ENCODE data around the gene ZNRF2. TPM values are rescaled to one million over a fixed set of nuclear protein-coding genes. Genes with fewer than 3 reads are reported as not detected.
A peak's percentile ranks its signal among the peaks of the same experiment; 100 is the strongest.

Gene ZNRF2
- total and polyA plus RNA-seq, 5 experiments from 2014 or later: 1.1 to 29.4 (median 2.3) TPM

GRCh38 chr7:30332549-30332948, 48.2 kb downstream of the ZNRF2 start:
- POLR2A ChIA-PET: no interaction called here
- ATAC-seq: no peak
- Mint-ChIP-seq H3K27ac (peak overlapping the region in 2 of 10 donors; percentile 21 to 61), H3K27me3 (no peaks in the 10 kb centered on the region), H3K9me3 (peaks cover 0 to 2% (median 0%) of the 10 kb centered on the region in 9 donors), H3K4me3 (peak overlapping the region in 1 of 10 donors; percentile 16), H3K36me3 (peaks cover 0 to 2% (median 0%) of the 10 kb centered on the region in 3 donors), H3K4me1 (peaks cover 15 to 76% (median 62%) of the 10 kb centered on the region in 4 donors)
- DNase-seq: no peak

DNA sequence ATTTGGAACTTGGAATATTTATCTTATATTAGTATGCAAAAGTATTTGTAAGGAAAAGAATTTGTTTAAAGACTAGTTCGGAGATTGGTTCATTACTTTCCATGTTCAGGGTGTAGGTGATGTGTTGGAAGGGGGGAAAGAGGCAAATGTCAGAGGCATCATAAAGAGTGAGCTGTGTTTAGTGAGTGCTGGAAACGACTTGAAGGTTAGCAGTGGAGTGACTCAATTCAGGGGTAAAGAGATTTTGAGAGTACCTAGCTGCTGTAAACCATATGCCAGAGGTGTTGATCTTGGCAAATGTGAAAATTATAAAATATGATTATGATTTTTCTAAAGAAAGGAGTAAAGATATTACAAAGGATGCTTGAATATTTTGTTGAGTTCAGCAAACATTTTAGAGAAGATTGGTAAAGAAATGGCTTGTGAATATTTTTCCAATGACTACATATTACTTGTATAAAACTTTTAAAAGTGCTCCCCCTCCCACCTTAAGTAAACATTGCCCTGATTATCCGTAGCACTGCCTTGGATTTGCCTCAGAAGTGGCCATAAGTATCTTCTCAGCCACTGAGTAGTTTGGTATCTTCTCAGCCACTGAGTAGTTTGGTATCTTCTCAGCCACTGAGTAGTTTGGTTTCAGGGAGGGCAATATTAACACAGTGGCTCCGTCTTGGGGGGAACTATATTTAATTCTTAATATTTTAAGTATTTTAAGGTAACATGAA, 51.5 kb downstream of the ZNRF2 start:
- Mint-ChIP-seq H3K9me3 (peaks cover 0 to 13% (median 3%) of the 10 kb centered on the region in 9 donors), H3K27me3 (no peaks in the 10 kb centered on the region), H3K4me1 (peaks cover 21 to 77% (median 56%) of the 10 kb centered on the region in 4 donors), H3K4me3 (no peak overlapping the region), H3K27ac (peak overlapping the region in 4 of 10 donors; percentile 7 to 79 (median 18)), H3K36me3 (peaks cover 0 to 4% (median 0%) of the 10 kb centered on the region in 3 donors)
- POLR2A ChIA-PET: no interaction called here
- DNase-seq (no peak), ATAC-seq (no peak)

DNA sequence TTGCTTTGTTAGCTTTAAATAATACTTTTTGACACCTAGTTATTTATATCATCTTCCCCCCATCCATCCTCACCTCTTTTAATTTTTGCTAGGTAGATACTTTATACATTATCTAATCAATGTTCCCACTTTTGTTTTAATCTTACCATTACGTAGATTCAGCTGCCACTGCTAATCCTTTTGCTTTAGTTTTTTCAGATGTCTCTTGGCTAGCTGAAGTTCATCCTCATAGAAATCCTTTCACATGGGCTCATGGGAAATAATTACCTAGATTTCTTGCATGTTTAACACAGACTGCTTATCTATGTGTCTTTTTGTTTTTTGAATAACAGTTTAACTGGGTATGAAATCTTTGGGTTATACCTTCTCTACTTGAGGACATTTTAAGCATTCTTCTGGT, 60.1 kb downstream of the ZNRF2 start:
- Mint-ChIP-seq H3K4me1 (peaks cover 29 to 85% (median 49%) of the 10 kb centered on the region in 4 donors), H3K4me3 (peak overlapping the region in 1 of 10 donors; percentile 16), H3K36me3 (peaks cover 0 to 11% (median 10%) of the 10 kb centered on the region in 3 donors), H3K27me3 (no peaks in the 10 kb centered on the region), H3K27ac (peak overlapping the region in 3 of 10 donors; percentile 18 to 86 (median 78)), H3K9me3 (peaks cover 0 to 25% (median 18%) of the 10 kb centered on the region in 9 donors)
- DNase-seq: no peak
- ATAC-seq: no peak
- POLR2A ChIA-PET: interaction anchor here (0.7 kb wide), 1 partner anchor 250 kb away, joined by 3 read pairs; no protein-coding TSS in a partner anchor

DNA sequence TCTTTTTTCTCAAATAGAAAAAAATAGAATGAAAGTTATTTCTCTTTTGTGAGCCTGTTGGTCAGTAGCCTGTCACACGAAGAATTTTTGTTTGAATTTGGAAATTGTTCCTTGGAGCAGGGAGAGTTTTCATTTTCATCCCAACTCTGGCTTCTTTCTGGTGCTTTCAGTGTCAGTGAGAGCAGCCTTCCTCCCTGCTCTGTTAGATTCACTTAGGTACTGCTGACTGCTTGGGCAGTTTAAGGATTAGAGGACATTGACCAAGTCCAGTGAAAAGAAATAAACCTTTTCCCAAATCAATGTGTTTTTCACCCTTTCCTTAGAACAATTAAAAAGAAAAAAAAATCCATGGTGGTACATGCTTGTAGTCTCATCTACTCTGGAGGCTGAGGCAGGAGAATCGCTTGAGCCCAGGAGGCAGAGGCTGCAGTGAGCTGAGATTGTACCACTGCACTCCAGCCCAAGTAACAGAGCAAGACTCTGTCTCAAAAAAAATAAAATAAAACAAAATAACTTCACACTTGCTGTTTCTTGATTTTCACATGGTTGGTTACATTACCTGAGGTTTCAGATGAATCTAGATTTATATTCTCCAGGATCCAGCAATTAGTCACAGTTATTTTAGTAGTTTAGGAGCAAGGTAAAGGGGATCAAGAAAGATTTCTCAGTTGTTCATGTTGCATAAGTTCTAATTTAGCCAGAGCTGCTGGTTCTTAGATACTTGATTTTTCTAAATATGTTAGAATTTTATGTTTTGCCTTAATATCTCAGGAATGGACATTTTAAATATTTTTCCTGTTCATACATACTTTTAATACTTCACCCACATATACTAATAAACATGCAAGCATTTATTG, 63.1 kb downstream of the ZNRF2 start:
- Mint-ChIP-seq H3K36me3 (no peaks in the 10 kb centered on the region), H3K27me3 (no peaks in the 10 kb centered on the region), H3K9me3 (no peaks in the 10 kb centered on the region), H3K4me3 (peak overlapping the region in 9 of 10 donors; percentile 1 to 75 (median 58)), H3K4me1 (peaks cover 13 to 86% (median 42%) of the 10 kb centered on the region in 4 donors), H3K27ac (peak overlapping the region; percentile 34 to 98 (median 72))
- ATAC-seq (peak; percentile 4 to 8), DNase-seq (no peak)
- POLR2A ChIA-PET: interaction anchor here (0.9 to 1.9 kb wide), 5 partner anchors 17 to 71 kb away, joined by 4 to 18 read pairs (median 6); partner anchors contain the start of gene ZNRF2

- POLR2A ChIA-PET: interaction anchor here (0.6 to 1.9 kb wide), 7 partner anchors 17 to 269 kb away, joined by 3 to 18 read pairs (median 5); partner anchors contain the start of gene ZNRF2
- DNase-seq (peak in 9 of 10 donors; percentile 37 to 79 (median 56)), ATAC-seq (peak; percentile 92 to 93)
- Mint-ChIP-seq H3K4me3 (peak overlapping the region; percentile 1 to 75 (median 57)), H3K36me3 (no peaks in the 10 kb centered on the region), H3K4me1 (peaks cover 15 to 84% (median 43%) of the 10 kb centered on the region in 4 donors), H3K9me3 (no peaks in the 10 kb centered on the region), H3K27ac (peak overlapping the region; percentile 34 to 98 (median 73)), H3K27me3 (no peaks in the 10 kb centered on the region)
These were observed 63.7 kb downstream of the ZNRF2 start for GRCh38 chr7:30348083-30348560.

DNA sequence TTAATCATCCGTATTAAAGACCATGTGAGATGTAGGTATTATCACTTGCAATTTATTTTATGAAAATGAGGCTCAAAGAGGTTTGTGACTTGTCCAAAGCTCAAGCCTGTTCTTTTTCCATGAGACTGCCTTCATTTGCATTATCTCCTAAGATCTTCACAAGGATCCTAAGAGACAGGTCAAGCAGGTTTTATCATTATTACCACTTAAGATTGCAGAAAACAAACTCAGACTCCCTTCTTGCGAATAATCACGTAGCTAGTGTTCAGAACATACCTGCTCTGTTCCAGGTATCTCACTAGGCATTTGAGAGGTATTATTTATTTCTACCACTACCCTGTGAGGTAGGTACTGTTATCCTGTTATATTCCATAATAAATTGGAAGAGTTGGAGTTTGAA, 64.8 kb downstream of the ZNRF2 start:
- POLR2A ChIA-PET: interaction anchor here (1.4 to 1.9 kb wide), 3 partner anchors 26 to 130 kb away, joined by 3 to 18 read pairs (median 11); partner anchors contain the start of genes NOD1 and ZNRF2
- Mint-ChIP-seq H3K4me1 (peaks cover 15 to 81% (median 44%) of the 10 kb centered on the region in 4 donors), H3K36me3 (no peaks in the 10 kb centered on the region), H3K27me3 (no peaks in the 10 kb centered on the region), H3K4me3 (peak overlapping the region in 1 of 10 donors; percentile 22), H3K9me3 (no peaks in the 10 kb centered on the region), H3K27ac (peak overlapping the region in 3 of 10 donors; percentile 45 to 98 (median 87))
- DNase-seq (no peak), ATAC-seq (no peak)

DNA sequence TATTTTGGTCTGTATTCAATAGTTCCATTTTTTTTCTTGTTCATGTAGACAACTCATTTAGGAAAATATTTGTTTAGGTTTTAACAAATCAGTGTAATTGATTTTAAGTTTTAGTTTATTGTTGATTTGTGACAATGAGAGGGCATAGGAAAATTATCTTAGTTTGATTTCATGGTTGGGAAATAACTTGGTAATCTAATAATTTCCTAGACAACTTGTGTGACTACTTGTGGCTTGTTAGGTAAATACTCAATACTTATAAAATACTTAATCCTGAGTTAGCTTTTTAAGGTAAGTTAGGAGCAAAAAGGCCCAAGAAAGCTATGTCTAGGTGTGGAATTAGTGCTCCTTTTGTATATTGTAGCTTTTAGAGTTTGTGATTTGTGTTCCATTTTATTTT, 65.4 kb downstream of the ZNRF2 start:
- no peak overlapping the region for H3K4me3 Mint-ChIP-seq
- peak overlapping the region in 2 of 10 donors; percentile 37 to 87 for H3K27ac Mint-ChIP-seq
- ATAC-seq: no peak
- POLR2A ChIA-PET: interaction anchor here (1.0 to 1.4 kb wide), 2 partner anchors 65 to 129 kb away, joined by 3 to 5 read pairs; partner anchors contain the start of gene NOD1
- no peaks in the 10 kb centered on the region for H3K36me3 Mint-ChIP-seq
- H3K27me3 Mint-ChIP-seq: no peaks in the 10 kb centered on the region
- DNase-seq: no peak
- no peaks in the 10 kb centered on the region for H3K9me3 Mint-ChIP-seq
- peaks cover 11 to 75% (median 38%) of the 10 kb centered on the region in 4 donors for H3K4me1 Mint-ChIP-seq

DNA sequence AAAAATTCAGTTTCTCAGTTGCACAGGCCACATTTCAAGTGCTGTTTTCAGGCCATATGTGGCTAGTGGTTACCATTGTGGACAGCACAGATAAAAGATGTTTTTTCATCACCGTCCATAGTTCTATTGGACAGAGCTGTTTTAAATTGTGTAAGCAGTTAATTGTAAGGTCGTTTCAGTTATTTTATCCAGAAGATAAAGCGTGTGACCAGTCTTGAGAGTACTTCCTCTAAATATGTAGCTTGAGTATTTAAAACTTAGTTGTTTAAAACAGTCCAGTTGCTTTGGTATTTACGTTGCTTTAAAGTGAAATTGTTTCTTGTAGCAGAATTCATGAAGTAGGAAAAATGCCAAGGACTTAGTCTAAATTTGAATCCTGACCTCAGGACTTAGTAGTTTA, 66.9 kb downstream of the ZNRF2 start:
- peaks cover 8 to 64% (median 27%) of the 10 kb centered on the region in 4 donors for H3K4me1 Mint-ChIP-seq
- no peak overlapping the region for H3K27ac Mint-ChIP-seq
- POLR2A ChIA-PET: no interaction called here

DNA sequence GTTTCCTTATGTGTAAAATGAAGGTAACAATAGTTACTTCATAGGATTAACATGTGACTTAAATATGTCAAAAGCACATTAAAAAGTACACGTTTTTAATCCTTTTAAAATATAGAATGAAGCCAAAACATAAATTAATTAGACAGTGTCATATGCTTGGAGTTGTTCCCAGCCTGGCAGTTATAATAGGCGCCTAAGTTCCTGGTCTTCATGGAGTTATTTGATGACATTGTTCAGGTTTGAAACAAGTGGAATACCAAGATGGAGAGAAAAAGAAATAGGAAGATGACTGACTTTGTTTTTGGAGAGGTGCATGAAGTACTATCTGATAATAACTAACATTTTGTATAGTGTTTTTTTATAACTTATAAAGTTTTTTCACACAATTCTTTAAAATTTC, 67.3 kb downstream of the ZNRF2 start:
- POLR2A ChIA-PET: interaction anchor here (1.3 kb wide), 1 partner anchor 73 kb away, joined by 3 read pairs; no protein-coding TSS in a partner anchor
- H3K36me3 Mint-ChIP-seq: peaks cover 0 to 9% (median 0%) of the 10 kb centered on the region in 3 donors
- H3K27ac Mint-ChIP-seq: peak overlapping the region in 1 of 10 donors; percentile 29
- H3K4me3 Mint-ChIP-seq: no peak overlapping the region
- H3K27me3 Mint-ChIP-seq: no peaks in the 10 kb centered on the region
- ATAC-seq: no peak
- H3K9me3 Mint-ChIP-seq: no peaks in the 10 kb centered on the region
- no peak for DNase-seq
- H3K4me1 Mint-ChIP-seq: peaks cover 6 to 59% (median 24%) of the 10 kb centered on the region in 4 donors

More for the DNA sequence above, 66.9 kb downstream of the ZNRF2 start:
- H3K27me3 Mint-ChIP-seq: no peaks in the 10 kb centered on the region
- DNase-seq (no peak), ATAC-seq (no peak)
- H3K4me3 Mint-ChIP-seq: no peak overlapping the region
- no peaks in the 10 kb centered on the region for H3K9me3 Mint-ChIP-seq
- peaks cover 0 to 8% (median 0%) of the 10 kb centered on the region in 3 donors for H3K36me3 Mint-ChIP-seq

GRCh38 chr7:30352169-30352568, 67.8 kb downstream of the ZNRF2 start:
- peak overlapping the region in 3 of 10 donors; percentile 29 to 81 (median 52) for H3K27ac Mint-ChIP-seq
- H3K4me1 Mint-ChIP-seq: peaks cover 6 to 55% (median 22%) of the 10 kb centered on the region in 4 donors

GRCh38 chr7:30353532-30353931, 69.1 kb downstream of the ZNRF2 start:
- ATAC-seq (no peak), DNase-seq (no peak)
- no peaks in the 10 kb centered on the region for H3K9me3 Mint-ChIP-seq
- POLR2A ChIA-PET: interaction anchor here (0.8 kb wide), 1 partner anchor 69 kb away, joined by 4 read pairs; the partner anchor contains the start of gene ZNRF2
- H3K27ac Mint-ChIP-seq: no peak overlapping the region
- peaks cover 2 to 41% (median 9%) of the 10 kb centered on the region in 4 donors for H3K4me1 Mint-ChIP-seq
- H3K4me3 Mint-ChIP-seq: no peak overlapping the region
- H3K36me3 Mint-ChIP-seq: peaks cover 9 to 23% (median 10%) of the 10 kb centered on the region in 3 donors
- H3K27me3 Mint-ChIP-seq: no peaks in the 10 kb centered on the region

More at GRCh38 chr7:30352169-30352568, 67.8 kb downstream of the ZNRF2 start:
- no peak overlapping the region for H3K4me3 Mint-ChIP-seq
- ATAC-seq: no peak
- H3K9me3 Mint-ChIP-seq: no peaks in the 10 kb centered on the region
- no peaks in the 10 kb centered on the region for H3K27me3 Mint-ChIP-seq
- POLR2A ChIA-PET: interaction anchor here (1.3 kb wide), 1 partner anchor 74 kb away, joined by 3 read pairs; no protein-coding TSS in a partner anchor
- peak in 3 of 10 donors; percentile 18 to 22 (median 19) for DNase-seq
- H3K36me3 Mint-ChIP-seq: peaks cover 3 to 13% (median 4%) of the 10 kb centered on the region in 3 donors

Measured in naive thymus-derived CD8-positive, alpha-beta T cell (primary cell).